Measurements from ENCODE around the gene FAF2.

DNA sequence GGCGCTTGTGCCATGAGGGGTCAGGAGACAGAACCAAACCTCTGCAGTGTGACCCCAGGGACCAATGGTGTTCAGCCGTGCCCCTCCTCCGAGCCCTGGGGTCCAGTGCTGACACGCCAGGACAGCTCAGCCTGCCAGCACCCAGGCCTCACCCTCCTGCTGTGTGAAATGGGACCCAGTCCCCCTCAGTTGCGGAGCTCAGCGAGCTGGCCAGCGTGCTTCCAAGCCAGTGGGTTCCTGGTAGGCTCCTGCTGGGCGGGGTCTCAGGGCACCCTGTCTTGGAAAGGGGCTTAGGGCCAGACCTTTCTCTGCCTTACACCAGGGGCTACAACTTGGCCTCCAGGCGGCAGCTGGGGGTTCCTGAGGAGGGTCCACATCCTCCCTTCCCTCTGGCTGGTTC is 84.6 kb downstream of the FAF2 start:
- TF ChIP-seq, protein P1, sequence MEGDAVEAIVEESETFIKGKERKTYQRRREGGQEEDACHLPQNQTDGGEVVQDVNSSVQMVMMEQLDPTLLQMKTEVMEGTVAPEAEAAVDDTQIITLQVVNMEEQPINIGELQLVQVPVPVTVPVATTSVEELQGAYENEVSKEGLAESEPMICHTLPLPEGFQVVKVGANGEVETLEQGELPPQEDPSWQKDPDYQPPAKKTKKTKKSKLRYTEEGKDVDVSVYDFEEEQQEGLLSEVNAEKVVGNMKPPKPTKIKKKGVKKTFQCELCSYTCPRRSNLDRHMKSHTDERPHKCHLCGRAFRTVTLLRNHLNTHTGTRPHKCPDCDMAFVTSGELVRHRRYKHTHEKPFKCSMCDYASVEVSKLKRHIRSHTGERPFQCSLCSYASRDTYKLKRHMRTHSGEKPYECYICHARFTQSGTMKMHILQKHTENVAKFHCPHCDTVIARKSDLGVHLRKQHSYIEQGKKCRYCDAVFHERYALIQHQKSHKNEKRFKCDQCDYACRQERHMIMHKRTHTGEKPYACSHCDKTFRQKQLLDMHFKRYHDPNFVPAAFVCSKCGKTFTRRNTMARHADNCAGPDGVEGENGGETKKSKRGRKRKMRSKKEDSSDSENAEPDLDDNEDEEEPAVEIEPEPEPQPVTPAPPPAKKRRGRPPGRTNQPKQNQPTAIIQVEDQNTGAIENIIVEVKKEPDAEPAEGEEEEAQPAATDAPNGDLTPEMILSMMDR (IDR thresholded peaks at IDR 0.05 in 8 of 11, conservative IDR thresholded peaks at IDR 0.05 in 3 of 11): no peak
- TF ChIP-seq POLR2A (IDR thresholded peaks at IDR 0.05): no peak
- peak in 2 of 3 donors; percentile 11 to 46 for TF ChIP-seq POLR2AphosphoS5 (IDR thresholded peaks at IDR 0.05)
